Stimulated activated CD8-positive, alpha-beta memory T cell treated with anti-CD3 and anti-CD28 coated beads, Interleukin-4, amount 100 ng/mL, for 48 hours (primary cell): Measurements from ENCODE around the gene ANO6.
"Not testable (repeated sequence)": the region's sequence is repeated elsewhere in the genome, so short reads cannot be mapped to it uniquely, and the experiment has no call there.

Experiments
- DNase-seq: peaks from one replicate; pipeline ENCODE4 v3.0.0-alpha.2; 2020

The ANO6 gene

DNA sequence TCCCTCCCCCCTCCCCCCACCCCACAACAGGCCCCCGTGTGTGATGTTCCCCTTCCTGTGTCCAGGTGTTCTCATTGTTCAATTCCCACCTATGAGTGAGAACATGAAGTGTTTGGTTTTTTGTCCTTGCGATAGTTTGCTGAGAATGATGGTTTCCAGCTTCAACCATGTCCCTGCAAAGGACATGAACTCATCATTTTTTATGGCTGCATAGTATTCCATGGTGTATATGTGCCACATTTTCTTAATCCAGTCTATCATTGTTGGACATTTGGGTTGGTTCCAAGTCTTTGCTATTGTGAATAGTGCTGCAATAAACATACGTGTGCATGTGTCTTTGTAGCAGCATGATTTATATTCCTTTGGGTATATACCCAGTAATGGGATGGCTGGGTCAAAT lies 101.4 kb downstream of the ANO6 start:
- DNase-seq, result not testable (repeated sequence)

DNA sequence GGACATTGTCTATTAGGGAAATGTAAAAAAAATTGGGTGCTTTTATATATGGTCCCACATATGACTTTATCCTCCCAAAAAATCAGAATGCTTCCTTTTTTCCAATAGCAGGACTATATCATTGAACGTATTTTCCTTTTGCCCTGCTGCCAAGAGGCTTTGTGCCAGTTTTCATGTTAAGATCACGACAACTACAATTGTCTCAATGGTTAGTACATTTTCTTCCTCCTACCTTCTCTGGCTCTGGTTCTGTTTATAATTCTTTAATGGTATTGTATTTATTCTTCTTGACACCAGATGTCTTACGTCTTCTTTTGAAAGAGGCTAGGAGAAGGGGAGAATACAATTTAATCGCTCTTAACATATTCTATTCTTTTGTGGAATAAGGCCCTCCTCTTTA lies 106.9 kb downstream of the ANO6 start:
- DNase-seq, result no peak

DNA sequence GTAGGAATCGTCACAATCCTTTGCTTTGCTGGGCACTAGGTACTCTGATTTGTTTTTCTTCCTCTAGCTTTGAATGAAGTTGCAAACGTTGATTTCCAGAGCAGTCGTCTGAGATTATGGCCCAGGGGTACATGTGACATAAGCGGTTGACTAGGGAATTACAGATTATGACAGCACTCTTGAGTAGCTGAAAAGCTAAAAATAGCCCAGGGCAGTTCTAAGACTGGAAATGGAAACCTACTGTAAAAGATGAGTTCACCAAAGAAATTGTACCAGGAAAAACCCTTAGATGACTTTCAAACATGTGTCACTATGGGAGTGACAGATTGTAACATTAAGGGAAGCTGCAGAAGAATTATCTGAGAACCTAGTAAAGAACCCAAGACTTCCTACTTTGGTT lies 108.5 kb downstream of the ANO6 start:
- no peak for DNase-seq

DNA sequence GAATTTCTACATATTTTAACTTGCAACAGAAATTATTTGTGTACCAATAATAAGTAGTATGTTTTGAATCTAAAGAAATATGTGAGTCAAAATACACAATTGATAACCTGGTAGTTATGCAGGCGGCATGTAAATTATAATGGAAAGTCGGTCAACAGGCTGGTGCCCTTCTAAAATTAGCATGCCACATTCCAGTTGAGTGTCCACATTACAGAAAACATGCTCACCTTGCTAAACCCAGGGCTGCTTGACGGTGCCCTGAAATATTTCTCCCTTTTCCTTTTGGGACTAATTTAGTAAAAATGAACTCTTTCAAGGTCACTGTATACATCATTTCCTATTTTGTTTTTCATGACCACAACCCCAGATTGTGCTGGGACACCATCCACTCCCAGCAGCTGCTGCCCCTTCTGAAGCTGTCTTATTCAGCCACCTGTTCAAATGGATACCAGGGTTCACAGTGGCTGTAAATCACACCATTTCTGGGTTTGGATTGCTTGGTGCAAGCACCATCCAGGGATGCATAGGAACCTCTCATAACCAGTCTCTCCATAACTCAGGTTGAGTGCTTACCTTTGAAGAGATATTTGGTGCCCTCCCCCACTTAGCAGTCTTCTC lies 110.6 kb downstream of the ANO6 start:
- no peak for DNase-seq

DNA sequence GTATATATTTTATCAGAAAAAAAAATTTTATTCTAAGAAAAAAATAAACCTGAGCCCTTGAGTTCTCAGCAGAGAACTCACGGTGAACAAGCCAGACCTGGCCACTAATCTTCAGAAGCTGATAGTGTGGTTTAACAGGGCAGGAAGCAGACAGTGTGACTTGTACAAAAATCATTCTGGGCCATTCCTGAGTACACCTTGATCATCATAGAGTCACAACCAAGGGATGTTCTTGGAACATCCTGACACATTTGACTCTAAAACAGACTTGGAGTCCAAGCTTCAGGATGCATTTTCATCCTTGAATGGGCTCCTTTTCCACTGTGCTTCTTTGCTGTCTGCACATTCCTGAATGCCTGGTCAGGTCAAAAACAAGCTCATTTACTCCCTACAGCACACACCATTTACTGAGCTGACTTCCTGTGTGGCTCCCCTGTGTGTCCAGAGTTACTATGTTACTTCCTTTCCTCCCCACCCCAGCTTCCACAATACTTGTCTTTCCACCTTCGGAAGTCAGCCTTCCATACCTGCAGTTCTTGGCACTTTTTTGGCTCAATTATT lies 112.0 kb downstream of the ANO6 start:
- no peak for DNase-seq

DNA sequence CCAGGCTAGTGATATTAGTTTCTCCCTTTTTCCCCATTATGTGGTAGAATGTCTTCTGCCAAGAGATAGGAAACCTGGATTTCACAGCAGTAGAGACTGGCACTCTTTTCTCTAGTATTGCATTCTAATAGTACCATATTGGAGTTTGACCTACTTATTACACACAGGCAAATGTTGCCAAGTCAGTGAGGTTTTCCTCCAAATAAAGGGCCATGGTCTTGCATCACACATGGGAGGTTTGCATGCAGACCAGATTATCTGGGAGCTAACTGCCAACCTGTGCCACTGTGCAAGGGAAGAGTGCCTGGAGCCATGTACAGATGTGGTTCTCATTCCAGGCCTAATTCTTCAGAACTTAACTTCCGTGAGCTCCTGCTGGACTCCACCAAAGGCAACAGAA lies 113.3 kb downstream of the ANO6 start:
- no peak for DNase-seq

DNA sequence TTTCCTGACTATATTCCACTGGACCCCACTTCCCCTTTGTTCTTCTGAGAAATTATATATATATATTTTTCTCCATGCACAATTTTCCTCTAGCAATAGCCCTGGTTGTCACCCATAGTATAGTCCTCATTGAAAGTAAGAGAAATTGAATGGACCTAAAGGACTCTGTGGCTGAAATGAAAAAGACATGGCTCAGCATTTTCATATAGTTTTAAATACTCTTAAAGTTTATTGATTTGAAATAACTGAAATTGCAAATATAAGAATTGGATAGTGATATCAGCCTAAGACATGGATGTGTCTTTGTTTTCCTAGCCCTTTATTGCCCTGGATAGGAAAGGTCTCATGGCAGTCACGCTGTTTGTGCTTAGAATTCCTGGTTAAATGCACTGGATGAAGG lies 113.8 kb downstream of the ANO6 start:
- DNase-seq, result no peak

DNA sequence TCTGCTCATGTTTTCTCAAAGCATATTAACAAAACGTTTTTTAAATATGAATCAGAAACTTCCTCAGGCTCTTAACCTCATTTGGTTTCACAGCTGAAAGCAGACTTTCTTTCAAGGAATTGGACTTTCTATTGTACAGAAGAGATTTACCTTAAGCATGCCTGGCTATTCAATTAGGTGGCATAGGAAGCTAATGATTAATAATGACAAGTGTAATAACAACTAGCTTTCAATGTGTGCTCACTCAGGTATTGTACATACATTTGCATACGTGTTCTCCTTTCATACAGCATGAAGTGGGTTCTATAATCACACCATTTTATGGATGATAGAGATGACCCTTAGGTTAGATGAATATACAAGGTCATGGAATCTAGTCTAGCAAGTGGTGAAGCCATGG lies 115.7 kb downstream of the ANO6 start:
- no peak for DNase-seq

DNA sequence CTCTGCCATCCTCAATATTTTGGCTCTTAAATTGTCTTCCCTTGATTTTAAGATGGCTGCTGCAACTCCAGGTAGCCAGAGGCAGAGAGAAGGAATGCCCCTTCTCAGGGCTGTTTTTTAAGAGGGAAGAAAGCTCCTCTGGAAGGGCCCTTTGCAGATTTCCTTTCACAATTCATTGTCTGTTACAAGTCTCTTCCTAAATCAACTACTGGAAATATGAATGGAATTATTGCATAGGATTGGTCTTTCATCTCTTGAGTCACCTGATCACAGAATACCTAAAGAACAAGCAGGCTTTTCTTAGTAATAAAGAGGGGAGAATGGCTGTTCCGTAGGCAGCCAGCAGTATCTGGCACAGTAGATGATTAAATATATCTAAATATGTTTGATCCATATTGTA lies 118.5 kb downstream of the ANO6 start:
- DNase-seq, result no peak

DNA sequence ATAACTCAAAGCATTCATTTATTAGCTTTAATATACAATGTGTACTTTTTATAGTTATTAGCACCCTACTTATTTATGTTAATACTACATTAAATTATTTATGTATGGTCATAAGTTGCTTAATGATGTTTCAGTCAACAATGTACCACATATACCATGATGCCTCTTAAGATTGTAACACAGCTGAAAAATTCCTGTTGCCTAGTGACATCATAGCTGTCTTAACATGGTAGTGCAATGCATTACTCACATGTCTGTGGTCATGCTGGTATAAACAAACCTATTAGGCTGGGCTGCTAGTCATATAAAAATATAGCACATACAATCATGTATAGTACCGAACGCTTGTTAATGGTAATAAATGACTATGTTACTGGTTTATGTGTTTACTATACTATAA lies 120.4 kb downstream of the ANO6 start:
- no peak for DNase-seq

DNA sequence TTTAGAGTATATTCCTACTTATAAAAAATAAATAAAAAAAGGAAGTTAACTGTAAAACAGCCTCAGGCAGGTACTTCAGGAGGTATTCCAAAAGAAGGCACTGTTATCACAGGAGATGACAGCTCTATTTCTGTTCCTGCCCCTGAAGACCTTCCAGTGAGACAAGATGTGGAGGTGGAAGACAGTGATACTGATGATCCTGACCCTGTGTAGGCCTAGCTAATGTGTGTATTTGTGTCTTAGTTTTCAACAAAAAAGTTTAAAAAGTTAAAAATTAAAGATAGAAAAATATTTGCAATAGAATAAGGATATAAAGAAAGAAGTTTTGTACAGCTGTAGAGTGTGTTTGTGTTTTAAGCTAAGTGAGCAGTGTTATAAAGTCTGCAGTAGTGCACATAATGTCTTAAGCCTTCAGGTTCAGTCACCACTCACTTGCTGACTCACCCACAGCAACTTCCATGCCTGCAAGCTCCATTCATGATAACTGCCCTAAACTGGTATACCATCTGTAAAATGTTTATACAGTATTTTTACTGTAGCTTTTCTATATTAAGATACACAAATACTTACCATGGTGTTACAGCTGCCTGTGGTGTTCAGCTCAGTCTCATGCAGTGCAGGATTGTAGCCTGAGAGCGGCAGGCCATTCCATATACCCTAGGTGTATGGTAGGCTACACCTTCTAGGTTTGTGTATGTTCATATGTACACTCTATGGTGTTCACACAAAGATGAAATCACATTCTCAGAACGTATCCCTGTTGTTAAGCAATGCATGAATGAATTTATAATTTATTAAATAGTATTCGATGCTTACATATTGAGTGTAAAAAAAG lies 121.1 kb downstream of the ANO6 start:
- no peak for DNase-seq

DNA sequence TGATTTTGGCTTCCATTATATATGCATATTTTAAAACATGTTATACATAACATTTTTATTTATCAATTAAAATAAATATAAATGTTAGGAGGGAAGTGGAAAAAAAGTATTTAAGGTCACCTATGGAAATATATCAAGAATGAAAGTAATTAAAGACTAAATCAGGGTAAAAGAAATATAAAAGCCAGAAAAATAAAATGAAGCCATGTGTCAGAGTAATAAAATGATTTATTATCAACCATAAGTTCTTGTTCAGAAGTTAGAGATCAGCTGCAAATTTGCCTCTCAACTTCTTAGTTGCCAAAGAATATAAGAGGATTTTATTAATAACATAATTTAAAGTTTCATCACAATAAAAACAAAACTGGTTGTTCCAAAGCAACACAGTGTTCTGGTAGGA lies 121.9 kb downstream of the ANO6 start:
- DNase-seq, result no peak

DNA sequence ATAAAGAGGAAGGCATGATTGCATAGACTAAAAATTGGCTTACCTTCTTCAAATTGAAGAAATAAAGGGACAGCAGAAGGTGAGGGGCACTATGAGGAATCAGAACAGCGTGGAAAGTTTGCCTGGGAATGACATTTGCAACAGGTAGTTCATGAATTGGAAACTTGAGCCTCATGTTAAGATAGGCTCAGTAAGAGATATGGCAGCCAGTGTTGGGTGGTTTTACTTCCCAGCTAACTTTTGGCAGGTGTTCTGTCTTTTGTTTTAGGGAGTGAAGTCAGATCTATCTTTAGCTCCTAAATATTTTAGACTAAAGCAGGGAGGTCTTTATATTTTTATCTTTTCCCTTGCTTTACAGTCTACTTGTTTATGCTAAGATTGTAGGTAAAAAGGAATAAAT lies 122.4 kb downstream of the ANO6 start:
- DNase-seq, result no peak

DNA sequence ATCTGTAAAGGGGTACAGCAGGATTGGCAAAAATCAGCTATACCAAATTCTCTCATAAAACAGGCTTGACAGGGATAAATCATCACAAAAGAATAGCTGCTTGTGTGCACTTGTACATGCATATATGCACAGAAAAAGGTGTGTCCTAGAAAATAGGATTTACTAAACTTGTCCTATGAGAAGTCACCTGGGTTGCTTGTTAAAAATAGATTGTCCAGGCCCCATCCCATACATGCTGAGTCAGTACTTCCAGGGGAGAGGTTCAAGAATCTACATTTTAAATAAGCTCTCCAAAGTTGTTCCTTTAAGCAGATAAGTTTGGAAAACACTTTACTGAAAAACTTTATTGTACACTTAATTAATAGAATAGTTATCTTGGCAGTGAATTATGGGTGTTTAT lies 123.1 kb downstream of the ANO6 start:
- DNase-seq, result no peak

DNA sequence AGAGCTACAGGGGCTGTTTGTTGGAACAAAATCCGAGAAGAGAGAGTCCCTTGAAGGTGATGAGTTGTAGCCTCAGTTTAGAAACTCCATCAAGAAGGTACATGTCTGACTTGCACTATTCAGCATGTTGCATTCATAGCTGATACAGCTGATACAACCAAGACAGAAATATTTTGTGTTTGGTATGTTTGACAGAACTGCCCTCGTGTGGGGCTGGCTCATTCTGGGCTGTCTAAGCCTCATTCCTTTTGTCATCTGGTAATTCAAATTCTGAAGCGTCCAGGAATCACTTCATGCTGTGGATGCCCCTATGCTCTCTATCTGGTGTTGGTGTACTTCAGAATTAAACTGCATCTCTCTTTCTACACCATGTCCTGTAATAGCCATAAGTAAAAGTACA lies 126.3 kb downstream of the ANO6 start:
- no peak for DNase-seq

DNA sequence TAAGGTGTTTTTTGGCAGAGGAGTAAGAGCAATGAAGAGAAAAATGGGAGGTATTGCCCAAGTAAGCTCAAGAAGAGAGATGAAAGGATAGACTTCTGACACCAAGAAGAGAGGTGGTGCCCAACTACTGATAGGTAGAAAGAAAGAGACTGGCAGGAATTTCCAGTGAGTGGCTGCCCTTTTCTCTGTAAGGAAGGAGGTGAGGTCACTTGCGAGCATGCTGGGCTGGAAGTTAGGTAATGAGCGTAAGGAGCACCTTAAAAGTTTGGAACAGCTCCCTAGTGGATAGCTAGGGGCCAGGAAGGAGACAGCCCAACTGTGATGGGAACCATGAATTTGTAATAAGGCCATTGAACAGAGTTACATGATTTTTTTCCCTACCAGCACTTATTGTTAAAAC lies 127.0 kb downstream of the ANO6 start:
- DNase-seq, result no peak

DNA sequence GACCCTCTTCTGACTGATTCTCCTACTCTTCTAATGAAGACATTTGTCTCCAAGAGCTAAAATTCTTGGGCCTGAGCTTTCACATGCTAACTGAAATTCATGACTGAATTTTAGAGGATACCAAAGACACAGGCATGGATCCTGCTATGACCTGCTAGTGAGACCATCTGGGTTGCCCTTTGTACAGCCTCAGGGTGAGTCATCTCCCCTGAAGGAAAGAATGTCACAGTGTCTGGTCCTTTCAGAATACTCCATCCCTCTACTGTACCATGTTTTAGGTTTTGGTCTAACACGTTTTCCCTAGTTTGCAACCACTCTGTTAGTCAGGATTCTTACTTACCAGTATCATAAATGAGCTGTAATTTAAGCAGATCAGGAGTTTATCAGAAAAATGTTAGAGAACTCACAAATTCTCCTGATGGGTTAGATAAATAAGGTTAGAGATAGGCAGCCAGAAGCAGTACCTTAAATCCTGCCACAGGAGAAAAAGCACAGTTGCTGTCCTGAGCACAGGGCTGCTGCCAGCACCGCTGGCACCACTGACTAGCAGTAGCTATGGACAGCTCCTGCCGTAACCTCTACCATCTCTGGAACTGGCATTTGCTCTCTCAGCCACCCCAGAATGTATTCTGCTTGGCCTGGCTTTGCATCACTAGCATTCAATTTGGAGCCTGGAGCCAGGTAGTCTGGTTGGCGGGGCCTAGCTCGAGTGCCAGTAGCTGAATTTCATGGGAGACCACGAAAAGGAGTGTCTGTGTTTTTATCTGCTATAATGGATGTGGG lies 127.6 kb downstream of the ANO6 start:
- no peak for DNase-seq

DNA sequence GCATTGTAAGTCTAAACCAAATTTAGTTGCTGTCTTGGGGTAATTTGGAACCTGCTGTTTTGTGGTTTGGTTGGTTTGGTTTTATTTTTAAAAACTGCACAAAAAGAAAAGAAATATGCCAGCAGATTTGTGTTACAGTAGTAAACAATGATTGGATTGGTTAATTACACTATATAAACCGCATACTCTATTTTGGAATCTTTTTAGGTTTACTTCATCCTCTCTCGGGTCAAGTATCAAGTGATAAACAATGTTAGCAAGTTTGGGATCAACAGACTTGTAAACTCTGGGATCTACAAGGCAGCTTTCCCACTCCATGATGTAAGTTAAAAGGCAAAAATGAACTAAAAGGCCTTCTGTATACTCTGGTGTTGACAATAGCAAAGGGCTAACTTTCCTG lies 132.4 kb downstream of the ANO6 start:
- no peak for DNase-seq

DNA sequence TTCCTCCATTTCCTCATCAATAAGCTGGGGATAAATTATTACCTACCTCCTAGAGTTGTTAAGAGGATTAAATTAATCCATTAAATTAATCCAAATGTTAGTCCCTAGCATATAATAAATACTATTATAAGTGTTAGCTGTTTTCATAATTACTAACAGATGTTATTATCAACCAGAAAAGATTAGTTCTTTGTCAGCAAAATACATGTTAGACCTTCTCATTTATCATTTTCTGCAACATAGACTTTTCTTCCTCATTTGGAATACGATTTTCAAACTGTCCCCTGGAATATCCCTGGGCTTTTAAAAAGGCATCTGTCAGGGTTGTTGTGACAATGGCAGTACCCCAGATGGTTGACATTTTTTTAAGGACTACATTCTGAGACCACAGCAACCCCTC lies 133.1 kb downstream of the ANO6 start:
- no peak for DNase-seq

DNA sequence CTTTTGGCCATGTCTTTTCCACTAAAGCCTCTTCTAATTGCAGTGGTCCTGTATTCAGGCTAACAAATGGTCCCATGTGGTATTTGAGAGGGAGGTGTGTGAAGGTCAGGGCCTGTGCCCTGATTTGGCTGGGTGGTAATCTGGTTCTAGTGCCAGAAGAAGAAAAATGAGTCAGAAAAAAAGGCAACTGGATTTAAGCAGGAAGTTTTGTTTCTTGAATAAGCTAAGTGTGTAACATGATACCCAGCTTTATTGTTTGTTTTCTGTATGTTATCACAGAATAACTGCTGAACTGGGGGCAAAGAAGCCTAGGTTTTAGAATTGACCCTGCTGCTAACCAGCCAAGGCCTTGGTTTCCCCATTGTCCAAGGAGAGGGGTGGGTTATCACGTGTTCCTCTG lies 134.0 kb downstream of the ANO6 start:
- no peak for DNase-seq

DNA sequence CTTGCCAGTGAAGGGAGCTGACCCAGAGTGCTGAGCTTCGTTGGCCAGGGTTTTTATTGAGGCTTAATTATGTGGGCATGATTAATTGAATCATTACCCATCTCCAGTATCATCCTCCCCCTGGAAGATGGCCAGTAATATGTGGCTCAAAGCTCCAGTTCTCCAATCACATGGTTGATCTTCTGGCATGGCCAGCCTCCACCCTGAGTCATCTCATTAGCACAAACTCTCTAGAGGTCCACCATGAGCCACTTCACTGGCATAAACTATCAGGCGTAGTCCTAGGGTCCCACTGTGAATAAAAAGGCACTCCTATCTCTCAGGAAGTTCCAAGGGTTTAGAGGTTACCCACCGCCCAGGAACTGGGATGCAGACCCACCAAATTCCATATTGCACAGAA lies 135.0 kb downstream of the ANO6 start:
- DNase-seq, result no peak

DNA sequence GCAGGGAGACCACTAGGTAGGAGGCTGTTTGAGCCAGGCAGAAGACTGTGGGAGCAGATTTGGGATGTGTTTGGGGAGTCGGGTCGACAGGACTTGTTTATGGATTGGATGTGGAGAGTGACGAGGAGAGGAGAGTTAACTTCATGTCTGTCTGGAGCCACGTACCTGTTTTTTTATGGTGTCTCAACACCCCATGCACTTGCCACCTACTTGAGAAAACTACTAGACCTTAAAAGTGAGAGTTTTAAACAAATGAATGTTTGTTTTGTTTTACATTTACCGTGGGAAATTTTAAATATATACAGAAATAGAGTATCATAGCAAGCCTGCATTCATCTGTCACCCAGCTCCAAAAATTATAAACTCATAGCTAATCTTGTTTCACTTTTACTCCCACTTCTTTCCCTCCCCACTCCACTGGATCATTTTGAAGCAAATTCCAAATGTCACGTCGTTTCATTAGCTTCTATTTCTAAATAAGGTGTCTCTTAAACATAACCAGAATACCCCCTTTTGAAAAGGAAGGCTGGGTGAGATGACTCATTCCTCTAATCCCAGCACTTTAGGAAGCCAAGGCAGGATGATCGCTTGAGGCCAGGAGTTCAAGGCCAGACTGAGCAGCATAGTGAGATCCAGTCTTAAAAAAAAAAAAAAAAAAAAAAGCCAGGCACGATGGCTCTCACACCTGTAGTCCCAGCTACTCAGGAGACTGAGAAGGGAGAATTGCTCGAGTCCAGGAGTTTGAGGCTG lies 136.2 kb downstream of the ANO6 start:
- DNase-seq, result no peak

DNA sequence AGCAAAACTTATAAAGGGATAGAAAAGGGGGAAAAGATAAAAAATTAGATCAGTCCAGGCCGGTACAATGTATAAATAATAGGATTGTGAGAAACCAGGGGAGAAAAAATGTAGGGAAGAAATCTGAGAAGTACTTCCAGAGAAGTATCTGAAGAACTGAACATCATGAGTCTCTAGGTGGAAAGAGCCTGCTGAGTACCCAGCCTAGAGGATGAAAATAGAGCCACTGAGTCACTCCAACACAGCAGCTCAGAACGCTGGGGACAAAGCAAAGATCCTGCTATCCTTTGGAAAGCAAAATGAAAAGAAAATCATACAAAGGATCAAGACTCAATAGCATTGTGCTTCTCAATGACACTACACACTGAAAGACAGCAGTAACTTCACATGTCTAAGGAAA lies 138.0 kb downstream of the ANO6 start:
- DNase-seq, result no peak
